ENCODE data around the gene EFEMP1. TPM values are rescaled to one million over a fixed set of nuclear protein-coding genes. Genes with fewer than 3 reads are reported as not detected.

EFEMP1 gene
- total and polyA plus RNA-seq, 10 donors: 9.8 to 155 (median 43.0) TPM

GRCh38 chr2:55880416-55881143, 43.0 kb downstream of the EFEMP1 start:
- Histone ChIP-seq H3K27me3 (replicated peaks in 1 of 7) (no peaks in the 10 kb centered on the region), H3K27ac (no peak overlapping the region), H3K4me3 (no peak overlapping the region), H3K9me3 (no peaks in the 10 kb centered on the region), H3K36me3 (no peaks in the 10 kb centered on the region), H3K4me1 (peaks cover 0 to 6% (median 2%) of the 10 kb centered on the region in 6 donors)
- TF ChIP-seq POLR2AphosphoS5 (IDR thresholded peaks at IDR 0.05) (no peak), CTCF (IDR thresholded peaks at IDR 0.05 in 8 of 11, conservative IDR thresholded peaks at IDR 0.05 in 3 of 11) (no peak), POLR2A (IDR thresholded peaks at IDR 0.05) (no peak)
- WGBS, 5 donors: 84 to 94% (median 89%) methylated on average over 6 of the region's 6 CpGs
- intact Hi-C loops (cut with DNase I; ENCODE audit: low total_unique reads): no loop called here
- DNase-seq: no peak

GRCh38 chr2:55879976-55880375, 43.6 kb downstream of the EFEMP1 start:
- no peaks in the 10 kb centered on the region for H3K36me3 ChIP-seq
- H3K9me3 ChIP-seq: no peaks in the 10 kb centered on the region
- no peak for TF ChIP-seq CTCF (IDR thresholded peaks at IDR 0.05 in 8 of 11, conservative IDR thresholded peaks at IDR 0.05 in 3 of 11)
- no peak for TF ChIP-seq POLR2A (IDR thresholded peaks at IDR 0.05)
- TF ChIP-seq POLR2AphosphoS5 (IDR thresholded peaks at IDR 0.05): no peak
- no peak overlapping the region for H3K4me3 ChIP-seq
- DNase-seq: no peak
- no peaks in the 10 kb centered on the region for H3K27me3 ChIP-seq (replicated peaks in 1 of 7)
- 49 to 85% (median 65%) methylated on average over 3 of the region's 3 CpGs for WGBS, 5 donors
- H3K4me1 ChIP-seq: peaks cover 0 to 6% (median 2%) of the 10 kb centered on the region in 6 donors
- intact Hi-C loops (cut with DNase I; ENCODE audit: low total_unique reads): no loop called here
- no peak overlapping the region for H3K27ac ChIP-seq

- Histone ChIP-seq H3K4me3 (no peak overlapping the region), H3K27ac (no peak overlapping the region), H3K4me1 (peaks cover 0 to 3% (median 0%) of the 10 kb centered on the region in 6 donors), H3K27me3 (replicated peaks in 1 of 7) (no peaks in the 10 kb centered on the region), H3K36me3 (no peaks in the 10 kb centered on the region), H3K9me3 (no peaks in the 10 kb centered on the region)
- TF ChIP-seq POLR2AphosphoS5 (IDR thresholded peaks at IDR 0.05): no peak
- TF ChIP-seq CTCF (IDR thresholded peaks at IDR 0.05 in 8 of 11, conservative IDR thresholded peaks at IDR 0.05 in 3 of 11): no peak
- no peak for TF ChIP-seq POLR2A (IDR thresholded peaks at IDR 0.05)
- no peak for DNase-seq
- intact Hi-C loops (cut with DNase I; ENCODE audit: low total_unique reads): no loop called here
- WGBS, 5 donors: 84 to 91% (median 88%) methylated on average over 2 of the region's 2 CpGs
These were observed 46.5 kb downstream of the EFEMP1 start for GRCh38 chr2:55877087-55877436.

- Histone ChIP-seq H3K27me3 (replicated peaks in 1 of 7) (no peaks in the 10 kb centered on the region), H3K27ac (no peak overlapping the region), H3K4me3 (no peak overlapping the region), H3K36me3 (no peaks in the 10 kb centered on the region), H3K9me3 (no peaks in the 10 kb centered on the region), H3K4me1 (peaks cover 0 to 8% (median 3%) of the 10 kb centered on the region in 6 donors)
- no peak for DNase-seq
- intact Hi-C loops (cut with DNase I; ENCODE audit: low total_unique reads): no loop called here
- 83 to 92% (median 88%) methylated on average over 6 of the region's 6 CpGs for WGBS, 5 donors
- TF ChIP-seq CTCF (IDR thresholded peaks at IDR 0.05 in 8 of 11, conservative IDR thresholded peaks at IDR 0.05 in 3 of 11): no peak
- no peak for TF ChIP-seq POLR2AphosphoS5 (IDR thresholded peaks at IDR 0.05)
- no peak for TF ChIP-seq POLR2A (IDR thresholded peaks at IDR 0.05)
These were observed 47.0 kb downstream of the EFEMP1 start for GRCh38 chr2:55876429-55877086.
